HepG2 (cell line): ENCODE results near the gene FBXW8. TPM values are rescaled to one million over a fixed set of nuclear protein-coding genes. Genes with fewer than 3 reads are reported as not detected.

ENCODE experiments used
- ATAC-seq: fragments of 200-7000 bp; cut with Tn5 transposase; 3 replicates; pipeline ENCODE4 v1.9.1; 2020; ENCODE audit warnings: mild to moderate bottlenecking, moderate library complexity
- BruUV-seq: library from RNA; stranded (reverse); fragments of 400-500 nt; replicated peaks from 2 replicates; lab custom pipeline; 2021; lab: Mats Ljungman, UMichigan
- CTCF ChIA-PET: fragments of 300-600 bp; formaldehyde crosslinking; extraction: SDS; loops from one replicate; lab custom pipeline; 2021; ENCODE audit warnings: low total read pairs, inconsistent platforms, low intra/inter-chr PET ratio; lab: Yijun Ruan, JAX
- POLR2A ChIA-PET: fragments of 350-600 bp; sonication (Branson Sonifier 250); formaldehyde crosslinking; loops from one replicate; lab custom pipeline; 2020; ENCODE audit warnings: antibody characterized with exemption, inconsistent platforms; lab: Yijun Ruan, JAX
- DNase-seq: peaks from one replicate; pipeline ENCODE4 v3.0.0-alpha.2; 2015; ENCODE audit warnings: low spot score
- FAIRE-seq: peaks from 3 replicates; lab custom pipeline; 2011; peaks lifted over from hg19 to GRCh38; lab: Jason Lieb, UNC
- H2AFZ ChIP-seq: one replicate; pipeline ENCODE4 v1.6.1; 2011; ENCODE audit warnings: low read length, inconsistent platforms
- H3K27ac ChIP-seq: fragments of 300-600 bp; 3 replicates; pipeline ENCODE4 v1.8.0; 2011; ENCODE audit warnings: mixed run types, mild to moderate bottlenecking, mixed read lengths, low read length, inconsistent platforms; ENCODE audit not compliant: insufficient read depth; ENCODE audit errors: extremely low read length
- H3K27me3 ChIP-seq, 2 experiments: fragments of 200-600 bp in 1 of 2; 2 replicates in 1 of 2; 3 replicates in 1 of 2; pipeline versions ENCODE4 v1.6.0 to v1.8.0; 2011; ENCODE audit warnings: low read length in 2 of 2, mild to moderate bottlenecking in 2 of 2, moderate library complexity in 2 of 2, inconsistent platforms in 1 of 2; ENCODE audit not compliant: insufficient read depth in 2 of 2, control insufficient read depth in 1 of 2
- H3K36me3 ChIP-seq, 2 experiments: fragments of 200-600 bp in 1 of 2; replicated peaks in 1 of 2; 2 replicates in 1 of 2; 3 replicates in 1 of 2; pipeline versions ENCODE4 v1.5.1 to v1.8.0; 2011; ENCODE audit warnings: low read length in 2 of 2, inconsistent platforms in 1 of 2; ENCODE audit not compliant: insufficient read depth in 2 of 2, control insufficient read depth in 1 of 2
- H3K4me1 ChIP-seq: 2 replicates; pipeline ENCODE4 v1.5.1; 2012; ENCODE audit warnings: low read length, inconsistent platforms; ENCODE audit not compliant: insufficient read depth
- H3K4me2 ChIP-seq: 2 replicates; pipeline ENCODE4 v1.6.0; 2011; ENCODE audit warnings: low read depth, low read length, inconsistent platforms
- H3K4me3 ChIP-seq, 3 experiments: fragments of 200-600 bp in 1 of 3; sonication (generic), shearing (Covaris generic) in 1 of 3; replicated peaks in 1 of 3; 2 replicates each; pipeline ENCODE4 v1.5.1; 2011 to 2016; ENCODE audit warnings: low read length in 3 of 3, inconsistent platforms in 2 of 3, low read depth in 2 of 3, mild to moderate bottlenecking in 2 of 3, control low read depth in 1 of 3, mixed read lengths in 1 of 3; ENCODE audit not compliant: insufficient read depth in 1 of 3
- H3K79me2 ChIP-seq: one replicate; pipeline ENCODE4 v1.6.1; 2011; ENCODE audit warnings: low read length, inconsistent platforms; ENCODE audit not compliant: insufficient read depth
- H3K9ac ChIP-seq: 2 replicates; pipeline ENCODE4 v1.6.0; 2011; ENCODE audit warnings: mild to moderate bottlenecking, low read depth, low read length, inconsistent platforms; ENCODE audit not compliant: insufficient read depth
- H3K9me3 ChIP-seq: 2 replicates; pipeline ENCODE4 v1.5.1; 2012; ENCODE audit warnings: mild to moderate bottlenecking, low read length
- H4K20me1 ChIP-seq: 2 replicates; pipeline ENCODE4 v1.6.0; 2011; ENCODE audit warnings: inconsistent platforms, mild to moderate bottlenecking, low read length, moderate library complexity; ENCODE audit not compliant: insufficient read depth
- ATF7 ChIP-seq, 2 experiments: fragments of 450-650 bp in 1 of 2; sonication (generic) in 1 of 2; formaldehyde crosslinking in 1 of 2; IDR thresholded peaks; 2 replicates each; pipeline versions ENCODE4 v1.4.0 to v1.6.1; 2016 to 2020; ENCODE audit warnings: antibody characterized with exemption in 1 of 2, mild to moderate bottlenecking in 1 of 2, missing genetic modification reagents in 1 of 2
- BRCA1 ChIP-seq: sonication (generic); formaldehyde crosslinking; IDR thresholded peaks from 2 replicates; pipeline ENCODE4 v1.4.0; 2020; ENCODE audit warnings: missing genetic modification reagents
- EEA1 ChIP-seq: sonication (generic); formaldehyde crosslinking; IDR thresholded peaks from 2 replicates; pipeline ENCODE4 v1.5.1; 2020; ENCODE audit warnings: mild to moderate bottlenecking, missing genetic modification reagents, borderline replicate concordance
- JDP2 ChIP-seq: sonication (generic); formaldehyde crosslinking; IDR thresholded peaks from 2 replicates; pipeline ENCODE4 v1.8.1; 2022; ENCODE audit warnings: missing genetic modification reagents, borderline replicate concordance
- RCOR2 ChIP-seq: IDR thresholded peaks from 2 replicates; pipeline ENCODE4 v1.6.1; 2016; ENCODE audit warnings: missing biosample characterization, missing genetic modification reagents
- RFX3 ChIP-seq: IDR thresholded peaks from 2 replicates; pipeline ENCODE4 v1.6.1; 2016; ENCODE audit warnings: missing biosample characterization, missing genetic modification reagents
- SCMH1 ChIP-seq: sonication (generic); formaldehyde crosslinking; IDR thresholded peaks from 2 replicates; pipeline ENCODE4 v1.9.0; 2021; ENCODE audit warnings: missing genetic modification reagents, mild to moderate bottlenecking, borderline replicate concordance
- SMARCC2 ChIP-seq: fragments of 450-650 bp; IDR thresholded peaks from 2 replicates; pipeline ENCODE4 v1.6.1; 2017; ENCODE audit warnings: antibody characterized with exemption, mild to moderate bottlenecking
- SMYD3 ChIP-seq: sonication (generic); formaldehyde crosslinking; IDR thresholded peaks from 2 replicates; pipeline ENCODE4 v1.8.1; 2023; ENCODE audit warnings: mild to moderate bottlenecking, missing genetic modification reagents
- TBX3 ChIP-seq: fragments of 450-650 bp; IDR thresholded peaks from 2 replicates; pipeline ENCODE4 v1.6.1; 2017; ENCODE audit warnings: antibody characterized with exemption, mild to moderate bottlenecking, inconsistent platforms, borderline replicate concordance
- ZFX ChIP-seq: sonication (generic); formaldehyde crosslinking; IDR thresholded peaks from 2 replicates; pipeline ENCODE4 v1.4.0; 2020; ENCODE audit warnings: mild to moderate bottlenecking, low read depth, missing genetic modification reagents, moderate library complexity
- ZNF558 ChIP-seq: sonication (generic); formaldehyde crosslinking; IDR thresholded peaks from 2 replicates; pipeline ENCODE4 v1.9.0; 2022; ENCODE audit warnings: mild to moderate bottlenecking, missing genetic modification reagents, borderline replicate concordance
- ZSCAN30 ChIP-seq: sonication (generic); formaldehyde crosslinking; IDR thresholded peaks from 2 replicates; pipeline ENCODE4 v1.5.0; 2020; ENCODE audit warnings: mild to moderate bottlenecking, missing genetic modification reagents
- ZSCAN31 ChIP-seq: sonication (generic); formaldehyde crosslinking; IDR thresholded peaks from 2 replicates; pipeline ENCODE4 v1.5.0; 2020; ENCODE audit warnings: low read depth, mild to moderate bottlenecking, missing genetic modification reagents
- WGBS: methylation state at CpG from one replicate; pipeline ENCODE4 v1.1.6; 2017; ENCODE audit warnings: low lambda C conversion rate; 5-methylcytosine and 5-hydroxymethylcytosine counted together
- in situ Hi-C: cut with HindIII; loops from 2 replicates; pipeline ENCODE4 v1.10.0; 2017; ENCODE audit warnings: low pct_unique_long_range_greater_than_20kb; ENCODE audit not compliant: extremely low pct_ligation_motif_present
- intact Hi-C: fragments of 100-400 bp; cut with micrococcal nuclease; formaldehyde crosslinking; loops from one replicate; pipeline ENCODE4 v1.10.0; 2022; ENCODE audit not compliant: unreplicated experiment
- polyA plus RNA-seq, 8 experiments: library from polyadenylated mRNA; depleted of rRNA in 3 of 8; stranded (reverse) in 7 of 8; unstranded in 1 of 8; fragments of >200 nt; fragmentation: Illumina TruSeq in 4 of 8; extraction: Trizol in 4 of 8; gene quantifications; 2 replicates each; pipeline versions ENCODE4 v1.2.1 to v1.2.3, GENCODE V29; 2011 to 2016; ENCODE audit warnings: low read depth in 4 of 8, missing spikeins in 1 of 8, mixed read lengths in 1 of 8; ENCODE audit not compliant: insufficient read depth in 1 of 8
- total RNA-seq, 5 experiments: library from RNA; depleted of rRNA; stranded (reverse); fragments of >200 nt; fragmentation: Illumina TruSeq; extraction: Trizol; gene quantifications; 2 replicates each; pipeline ENCODE4 v1.2.3, GENCODE V29; 2016; ENCODE audit warnings: low read depth in 1 of 5
- TF ChIP-seq, protein P1 (sequence below): sonication (generic); formaldehyde crosslinking; IDR thresholded peaks from 2 replicates; pipeline ENCODE4 v1.4.0; 2020; ENCODE audit warnings: mild to moderate bottlenecking, low read depth, missing genetic modification reagents
- TF ChIP-seq, protein P2 (sequence below): IDR thresholded peaks from 2 replicates; pipeline ENCODE4 v1.6.1; 2016; ENCODE audit warnings: missing compliant biosample characterization, missing genetic modification reagents, borderline replicate concordance
- TF ChIP-seq, protein P3 (sequence below): sonication (generic); formaldehyde crosslinking; conservative IDR thresholded peaks from 2 replicates; pipeline ENCODE4 v1.4.0; 2020; ENCODE audit warnings: missing genetic modification reagents

Gene FBXW8
- total and polyA plus RNA-seq, 2 of the 13 experiments (the other 11 are each of a cell fraction or from before 2014, with no cell fraction given) = 5.1 to 5.9 TPM

DNA sequence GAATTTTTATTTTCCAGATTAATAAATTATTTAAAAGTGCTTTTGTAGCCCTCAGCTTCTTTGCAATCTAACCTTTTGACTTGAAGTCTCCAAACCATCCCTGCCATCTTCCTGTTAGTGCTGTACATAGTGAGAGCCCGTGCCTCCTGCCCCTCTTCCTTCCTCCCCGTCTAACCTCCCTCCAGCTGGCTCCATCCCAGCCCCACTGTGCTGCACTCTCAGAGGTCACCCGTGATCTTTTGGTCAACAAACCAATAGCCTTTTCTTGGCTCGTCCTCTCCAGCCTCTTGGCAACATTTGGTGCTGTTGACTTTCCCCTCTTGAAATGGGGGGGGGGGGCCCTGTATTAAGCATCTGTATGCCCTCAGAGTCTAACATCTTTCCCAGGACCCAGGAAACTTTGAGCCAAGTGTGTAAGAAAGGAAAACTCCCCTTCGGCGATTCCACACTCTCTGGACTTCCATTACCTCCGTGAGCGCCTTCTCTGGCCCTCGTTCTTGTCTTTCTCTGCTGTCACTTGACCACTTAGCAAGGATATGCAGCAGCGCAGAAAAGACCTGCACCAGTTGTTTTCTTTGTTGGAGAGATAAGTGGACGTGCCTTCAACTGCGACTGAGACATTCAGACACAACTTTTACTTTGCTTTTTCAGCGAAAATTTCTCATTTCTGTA is 44.1 kb downstream of the FBXW8 start:
- H4K20me1 ChIP-seq = no peaks in the 10 kb centered on the region
- no peak overlapping the region for H3K9ac ChIP-seq
- DNase-seq = no peak
- H3K36me3 ChIP-seq = no peaks in the 10 kb centered on the region
- 94% methylated on average over 13 of the region's 13 CpGs for WGBS
- no peaks in the 10 kb centered on the region for H3K27me3 ChIP-seq
- in situ Hi-C loops = no loop called here
- H3K9me3 ChIP-seq = no peaks in the 10 kb centered on the region
- intact Hi-C loops = no loop called here
- no TSS peak for BruUV-seq
- ChIA-PET CTCF (interaction anchor here (1.3 kb wide), 1 partner anchor 252 kb away, joined by 3 read pairs; no protein-coding TSS in a partner anchor), POLR2A (no interaction called here)
- no peak overlapping the region for H3K4me3 ChIP-seq
- no peaks in the 10 kb centered on the region for H3K4me1 ChIP-seq
- H2AFZ ChIP-seq = no peak overlapping the region
- H3K27ac ChIP-seq = no peak overlapping the region
- no peak overlapping the region for H3K4me2 ChIP-seq
- no peak for ATAC-seq
- no peaks in the 10 kb centered on the region for H3K79me2 ChIP-seq
- no peak for FAIRE-seq
- no peak for TF ChIP-seq SCMH1 (CRISPR knock-in tag)
- TF ChIP-seq TBX3 = no peak
- TF ChIP-seq, protein P1, sequence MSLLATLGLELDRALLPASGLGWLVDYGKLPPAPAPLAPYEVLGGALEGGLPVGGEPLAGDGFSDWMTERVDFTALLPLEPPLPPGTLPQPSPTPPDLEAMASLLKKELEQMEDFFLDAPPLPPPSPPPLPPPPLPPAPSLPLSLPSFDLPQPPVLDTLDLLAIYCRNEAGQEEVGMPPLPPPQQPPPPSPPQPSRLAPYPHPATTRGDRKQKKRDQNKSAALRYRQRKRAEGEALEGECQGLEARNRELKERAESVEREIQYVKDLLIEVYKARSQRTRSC (CRISPR knock-in tag) = no peak
- TF ChIP-seq RCOR2 (CRISPR knock-in tag) = no peak
- no peak for TF ChIP-seq EEA1 (CRISPR knock-in tag)
- TF ChIP-seq RFX3 (CRISPR knock-in tag) = no peak
- no peak for TF ChIP-seq SMYD3 (CRISPR knock-in tag)
- TF ChIP-seq ZSCAN31 (CRISPR knock-in tag) = no peak
- TF ChIP-seq JDP2 = no peak
- TF ChIP-seq BRCA1 (CRISPR knock-in tag) = no peak
- no peak for TF ChIP-seq ZNF558 (CRISPR knock-in tag)
- TF ChIP-seq SMARCC2 = no peak
- TF ChIP-seq, protein P2, sequence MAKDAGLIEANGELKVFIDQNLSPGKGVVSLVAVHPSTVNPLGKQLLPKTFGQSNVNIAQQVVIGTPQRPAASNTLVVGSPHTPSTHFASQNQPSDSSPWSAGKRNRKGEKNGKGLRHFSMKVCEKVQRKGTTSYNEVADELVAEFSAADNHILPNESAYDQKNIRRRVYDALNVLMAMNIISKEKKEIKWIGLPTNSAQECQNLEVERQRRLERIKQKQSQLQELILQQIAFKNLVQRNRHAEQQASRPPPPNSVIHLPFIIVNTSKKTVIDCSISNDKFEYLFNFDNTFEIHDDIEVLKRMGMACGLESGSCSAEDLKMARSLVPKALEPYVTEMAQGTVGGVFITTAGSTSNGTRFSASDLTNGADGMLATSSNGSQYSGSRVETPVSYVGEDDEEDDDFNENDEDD (CRISPR knock-in tag) = no peak
- no peak for TF ChIP-seq ZFX (CRISPR knock-in tag)
- TF ChIP-seq ZSCAN30 (CRISPR knock-in tag) = no peak
- TF ChIP-seq, protein P3, sequence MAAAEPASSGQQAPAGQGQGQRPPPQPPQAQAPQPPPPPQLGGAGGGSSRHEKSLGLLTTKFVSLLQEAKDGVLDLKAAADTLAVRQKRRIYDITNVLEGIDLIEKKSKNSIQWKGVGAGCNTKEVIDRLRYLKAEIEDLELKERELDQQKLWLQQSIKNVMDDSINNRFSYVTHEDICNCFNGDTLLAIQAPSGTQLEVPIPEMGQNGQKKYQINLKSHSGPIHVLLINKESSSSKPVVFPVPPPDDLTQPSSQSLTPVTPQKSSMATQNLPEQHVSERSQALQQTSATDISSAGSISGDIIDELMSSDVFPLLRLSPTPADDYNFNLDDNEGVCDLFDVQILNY = no peak
- TF ChIP-seq ATF7 (IDR thresholded peaks at IDR 0.05) = no peak
- no peak for TF ChIP-seq ATF7 (CRISPR knock-in tag; IDR thresholded peaks at IDR 0.05)
